Gastrocnemius medialis (tissue), 4 donors: ENCODE results near the gene CUL2.

Experiments used
- POLR2A ChIP-seq, 2 donors: fragments of 450-650 bp; IDR thresholded peaks; one replicate each; pipeline ENCODE4 v1.6.1; 2017; ENCODE audit warnings: antibody characterized with exemption in 2 of 2, mild to moderate bottlenecking in 2 of 2, moderate library complexity in 2 of 2
- TF ChIP-seq, protein P1 (sequence below), 5 experiments: fragments of 450-650 bp in 3 of 5; fragments of 200-600 bp in 2 of 5; sonication (generic) in 2 of 5; IDR thresholded peaks in 4 of 5; conservative IDR thresholded peaks in 1 of 5; 1 replicate in 4 of 5; 2 replicates in 1 of 5; pipeline ENCODE4 v1.5.1; 2016 to 2019; ENCODE audit warnings: antibody characterized with exemption in 5 of 5, mild to moderate bottlenecking in 3 of 5, moderate library complexity in 3 of 5

GRCh38 chr10:34979938-34980337 lies 110.2 kb downstream of the CUL2 start:
- TF ChIP-seq, protein P1, sequence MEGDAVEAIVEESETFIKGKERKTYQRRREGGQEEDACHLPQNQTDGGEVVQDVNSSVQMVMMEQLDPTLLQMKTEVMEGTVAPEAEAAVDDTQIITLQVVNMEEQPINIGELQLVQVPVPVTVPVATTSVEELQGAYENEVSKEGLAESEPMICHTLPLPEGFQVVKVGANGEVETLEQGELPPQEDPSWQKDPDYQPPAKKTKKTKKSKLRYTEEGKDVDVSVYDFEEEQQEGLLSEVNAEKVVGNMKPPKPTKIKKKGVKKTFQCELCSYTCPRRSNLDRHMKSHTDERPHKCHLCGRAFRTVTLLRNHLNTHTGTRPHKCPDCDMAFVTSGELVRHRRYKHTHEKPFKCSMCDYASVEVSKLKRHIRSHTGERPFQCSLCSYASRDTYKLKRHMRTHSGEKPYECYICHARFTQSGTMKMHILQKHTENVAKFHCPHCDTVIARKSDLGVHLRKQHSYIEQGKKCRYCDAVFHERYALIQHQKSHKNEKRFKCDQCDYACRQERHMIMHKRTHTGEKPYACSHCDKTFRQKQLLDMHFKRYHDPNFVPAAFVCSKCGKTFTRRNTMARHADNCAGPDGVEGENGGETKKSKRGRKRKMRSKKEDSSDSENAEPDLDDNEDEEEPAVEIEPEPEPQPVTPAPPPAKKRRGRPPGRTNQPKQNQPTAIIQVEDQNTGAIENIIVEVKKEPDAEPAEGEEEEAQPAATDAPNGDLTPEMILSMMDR (IDR thresholded peaks at IDR 0.05 in 4 of 5, conservative IDR thresholded peaks at IDR 0.05 in 1 of 5): no peak
- TF ChIP-seq POLR2A (IDR thresholded peaks at IDR 0.05): no peak
